ENCODE measurements around the gene TOMM5. TPM values are rescaled to one million over a fixed set of nuclear protein-coding genes. Genes with fewer than 3 reads are reported as not detected.

TOMM5 gene
- total RNA-seq, 1 experiment from 2014 or later: 161 TPM

GRCh38 chr9:37551468-37551867, 40.9 kb downstream of the TOMM5 start:
- Histone ChIP-seq H2AFZ (ENCODE audit: low read depth, low read length, poor library complexity, severe bottlenecking) (no peak overlapping the region), H3K4me2 (ENCODE audit: low read length) (no peak overlapping the region), H4K20me1 (ENCODE audit: insufficient read depth) (no peaks in the 10 kb centered on the region), H3K79me2 (ENCODE audit: insufficient read depth, low read length) (no peaks in the 10 kb centered on the region), H3K36me3 (ENCODE audit: control insufficient read depth in 1 of 2, insufficient read depth in 2 of 2, low read length in 2 of 2) (no peaks in the 10 kb centered on the region), H3K27ac (ENCODE audit: low read depth, low read length) (no peak overlapping the region), H3K9ac (ENCODE audit: low read length) (no peak overlapping the region), H3K9me2 (ENCODE audit: insufficient read depth) (no peaks in the 10 kb centered on the region), H3K9me3 (ENCODE audit: control insufficient read depth in 1 of 2, insufficient read depth in 1 of 2, low read depth in 1 of 2, low read length in 2 of 2) (no peaks in the 10 kb centered on the region), H3K4me1 (ENCODE audit: control insufficient read depth in 1 of 2, insufficient read depth in 2 of 2, low read length in 2 of 2) (0 out of 4 replicates have a peak, but pooled peaks cover 0 to 5% of the 10 kb centered on the region in 2 experiments), H3K4me3 (replicated peaks in 1 of 2; ENCODE audit: low read depth in 1 of 2, low read length in 2 of 2) (no peak overlapping the region), H3K27me3 (ENCODE audit: insufficient read depth, low read length) (no peaks in the 10 kb centered on the region)
- ChIA-PET POLR2A (no interaction called here), CTCF (no interaction called here), RAD21 (ENCODE audit: low non-redundant PET in 1 of 2, low total read pairs in 2 of 2, uncharacterized antibody in 2 of 2, unreplicated experiment in 2 of 2) (no interaction called here)
- BruUV-seq (replicated peaks): no TSS peak
- intact Hi-C loops (cut with micrococcal nuclease): no loop called here
- ATAC-seq (no peak), DNase-seq (ENCODE audit: low read depth, low spot score) (no peak)
- TF ChIP-seq POLR2AphosphoS5 (IDR thresholded peaks at IDR 0.05; ENCODE audit: low read depth, low read length) (no peak), CEBPB (IDR thresholded peaks at IDR 0.05; ENCODE audit: low read depth) (no peak), REST (IDR thresholded peaks at IDR 0.05; ENCODE audit: low read depth) (no peak), SP1 (IDR thresholded peaks at IDR 0.05; ENCODE audit: low read depth) (no peak), TCF7L2 (IDR thresholded peaks at IDR 0.05; ENCODE audit: borderline replicate concordance, extremely low read depth, insufficient read depth, insufficient read length) (no peak), ATF3 (IDR thresholded peaks at IDR 0.05) (no peak), EGR1 (IDR thresholded peaks at IDR 0.05; ENCODE audit: low read depth) (no peak), ZFX (IDR thresholded peaks at IDR 0.05) (no peak), SRF (IDR thresholded peaks at IDR 0.05; ENCODE audit: low read depth) (no peak), ZNF274 (IDR thresholded peaks at IDR 0.05; ENCODE audit: low read depth, low read length) (no peak), JUND (IDR thresholded peaks at IDR 0.05) (no peak), ZBTB33 (IDR thresholded peaks at IDR 0.05; ENCODE audit: extremely low read depth, insufficient replicate concordance, low read length) (no peak), POLR2A (IDR thresholded peaks at IDR 0.05; ENCODE audit: borderline replicate concordance, extremely low read depth, insufficient read depth, insufficient read length) (no peak), YY1 (IDR thresholded peaks at IDR 0.05; ENCODE audit: extremely low read depth, insufficient replicate concordance, low read depth, low read length) (no peak), SIN3A (IDR thresholded peaks at IDR 0.05; ENCODE audit: low read depth) (no peak), CTCF (IDR thresholded peaks at IDR 0.05 in 2 of 3, conservative IDR thresholded peaks at IDR 0.05 in 1 of 3; ENCODE audit: borderline replicate concordance in 1 of 3, insufficient read depth in 1 of 3, low read depth in 2 of 3, low read length in 2 of 3) (no peak), MAX (IDR thresholded peaks at IDR 0.05) (no peak)
